GM04504 (cell line): ENCODE data around the gene TMEM236.
"Not testable (repeated sequence)": the region's sequence is repeated elsewhere in the genome, so short reads cannot be mapped to it uniquely, and the experiment has no call there.

ENCODE experiments used
- DNase-seq: peaks from one replicate; pipeline ENCODE4 v3.0.0-alpha.2; 2012; ENCODE audit warnings: low read depth

Gene TMEM236, protein sequence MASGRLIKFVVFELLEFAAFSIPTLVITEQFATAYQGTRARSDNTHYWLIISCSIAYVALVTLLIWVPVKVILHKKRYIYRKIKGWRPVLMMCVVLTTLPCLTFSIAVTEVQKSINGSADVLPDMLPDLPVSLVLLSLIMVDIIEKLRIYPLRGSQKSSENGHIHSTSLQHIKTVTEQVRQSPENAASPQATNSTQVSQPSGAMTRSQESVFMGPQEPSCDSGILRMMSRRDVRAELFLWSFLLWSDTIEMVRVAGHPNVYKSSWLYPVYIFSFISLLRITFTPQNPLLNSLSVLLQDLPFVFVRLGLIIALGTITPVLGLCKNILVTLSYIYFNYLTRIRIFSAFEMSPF

DNA sequence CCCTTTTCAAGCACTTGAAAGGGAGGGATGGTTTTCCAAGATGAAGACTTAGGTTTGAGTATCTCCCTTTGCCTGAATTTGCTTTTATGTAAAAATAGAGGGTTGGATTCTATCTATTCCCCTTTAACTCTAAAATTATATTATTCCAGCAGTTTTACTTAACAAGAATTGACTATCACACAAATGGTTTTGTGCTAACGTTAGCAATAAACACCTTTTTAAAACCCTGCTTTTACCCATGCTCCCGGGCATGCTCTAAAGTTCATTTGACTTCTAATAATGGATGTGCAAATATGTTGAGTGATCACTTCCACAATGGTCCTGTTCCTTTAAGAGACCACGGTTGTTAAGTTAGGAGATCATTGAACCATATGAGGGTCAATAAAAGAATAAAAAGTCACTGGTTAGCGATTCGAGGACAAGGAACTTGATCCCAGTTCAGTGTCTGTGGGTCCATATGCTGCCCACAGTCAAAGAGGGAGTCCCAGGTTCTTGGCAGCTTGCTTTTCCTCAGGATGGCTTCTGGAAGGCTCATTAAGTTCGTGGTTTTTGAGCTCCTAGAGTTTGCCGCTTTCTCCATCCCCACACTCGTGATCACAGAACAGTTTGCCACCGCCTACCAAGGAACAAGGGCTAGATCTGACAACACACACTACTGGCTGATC, at the start of gene TMEM236:
Gene TMEM236 (plus strand): TSS at position 421 of the 665 bp plus-strand sequence. CDS start 95 bp downstream, at position 516.
- no peak for DNase-seq

DNA sequence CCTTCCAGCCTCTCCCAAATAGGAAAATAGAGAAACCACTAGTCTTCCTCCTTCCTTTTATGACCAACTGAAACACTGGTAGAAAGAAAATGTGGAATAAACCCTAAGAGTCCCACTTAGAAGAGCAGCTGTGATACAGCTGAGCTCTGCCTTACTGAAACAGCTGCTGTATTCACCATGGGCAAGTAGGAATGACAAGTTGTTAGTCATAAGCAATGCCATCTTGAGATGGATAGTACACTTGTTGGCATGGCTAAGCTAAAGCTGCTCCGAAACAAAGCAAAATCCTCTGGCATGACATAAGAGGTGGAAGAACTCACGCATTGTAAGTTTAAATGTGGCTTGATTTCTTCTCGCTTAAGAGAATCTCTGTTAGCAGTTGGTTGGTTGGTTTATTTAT, 48.3 kb upstream of the TMEM236 start:
- DNase-seq = no peak

DNA sequence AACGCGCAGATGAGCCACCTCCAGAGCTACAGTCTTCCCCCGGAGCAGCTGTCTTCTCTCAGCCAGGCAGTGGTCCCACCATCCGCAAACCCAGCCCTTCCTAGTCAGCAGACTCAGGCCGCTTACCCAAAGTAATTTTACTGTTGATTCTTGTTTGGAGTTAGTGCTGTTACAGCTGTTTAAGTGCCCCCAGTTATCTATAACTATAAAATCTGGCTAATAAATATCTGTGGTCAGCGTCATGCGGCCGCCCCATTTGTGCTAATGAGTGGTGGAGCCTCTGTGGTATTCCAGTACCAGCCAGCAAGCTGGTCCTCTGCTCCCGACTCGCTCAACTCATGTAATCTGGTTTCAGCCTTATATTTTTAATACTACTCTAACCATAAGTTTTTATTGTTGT, 43.2 kb upstream of the TMEM236 start:
- DNase-seq = no peak

DNA sequence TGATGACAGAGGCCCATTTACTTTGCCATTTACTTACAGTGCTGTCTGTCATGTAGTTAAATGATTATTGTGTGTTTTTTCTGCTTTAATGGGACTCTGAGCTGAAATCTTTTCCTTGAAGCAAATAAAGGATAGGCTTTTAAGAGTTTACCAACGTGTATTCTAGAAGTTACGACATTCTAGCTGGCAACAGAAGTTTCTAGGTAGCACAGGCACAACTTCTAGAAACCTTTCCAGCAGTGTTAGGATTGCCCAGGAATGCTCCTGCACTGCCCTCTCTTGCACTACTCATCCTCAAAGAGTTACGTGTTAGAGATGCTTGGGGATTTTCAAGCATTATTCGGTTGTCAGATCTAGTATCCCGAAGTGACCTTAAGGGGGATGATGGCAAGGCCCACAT, 42.5 kb upstream of the TMEM236 start:
- no peak for DNase-seq

DNA sequence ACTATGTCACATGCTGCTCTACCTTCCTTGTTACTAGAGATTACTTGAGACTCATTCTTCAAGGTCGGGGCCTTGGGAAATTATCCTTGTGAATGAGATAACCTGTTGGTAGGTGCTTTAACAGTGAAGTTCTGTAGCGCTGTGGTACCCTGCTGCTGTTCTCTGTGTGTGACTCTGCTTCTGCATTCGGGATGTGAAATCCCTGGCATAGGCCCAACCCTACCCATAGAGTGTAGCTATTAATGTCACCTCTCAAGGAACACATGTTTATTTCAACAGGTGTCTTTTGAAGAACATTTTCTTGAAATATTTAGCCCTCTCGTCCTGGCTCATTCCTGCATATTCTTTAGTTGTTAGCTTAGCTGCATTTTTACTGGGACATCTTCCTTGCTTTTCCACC, 41.8 kb upstream of the TMEM236 start:
- DNase-seq = no peak

DNA sequence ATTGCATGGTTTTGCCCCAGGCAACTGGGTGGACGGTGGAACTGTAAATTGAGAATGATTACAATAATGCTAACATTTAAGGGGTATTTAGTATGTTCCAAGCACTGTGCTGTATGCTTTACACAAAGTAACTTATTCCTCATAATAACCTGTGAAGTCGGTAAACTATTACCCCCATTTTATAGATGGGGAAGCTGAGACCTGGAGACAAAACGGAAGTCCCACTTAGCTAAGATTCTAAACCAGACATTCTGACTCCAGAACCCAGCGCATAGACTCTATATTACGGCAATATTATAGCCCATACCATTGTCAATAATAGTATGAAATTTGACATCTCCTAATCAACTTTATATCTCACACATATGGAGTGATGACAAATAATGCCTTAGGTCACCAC, 39.9 kb upstream of the TMEM236 start:
- no peak for DNase-seq

DNA sequence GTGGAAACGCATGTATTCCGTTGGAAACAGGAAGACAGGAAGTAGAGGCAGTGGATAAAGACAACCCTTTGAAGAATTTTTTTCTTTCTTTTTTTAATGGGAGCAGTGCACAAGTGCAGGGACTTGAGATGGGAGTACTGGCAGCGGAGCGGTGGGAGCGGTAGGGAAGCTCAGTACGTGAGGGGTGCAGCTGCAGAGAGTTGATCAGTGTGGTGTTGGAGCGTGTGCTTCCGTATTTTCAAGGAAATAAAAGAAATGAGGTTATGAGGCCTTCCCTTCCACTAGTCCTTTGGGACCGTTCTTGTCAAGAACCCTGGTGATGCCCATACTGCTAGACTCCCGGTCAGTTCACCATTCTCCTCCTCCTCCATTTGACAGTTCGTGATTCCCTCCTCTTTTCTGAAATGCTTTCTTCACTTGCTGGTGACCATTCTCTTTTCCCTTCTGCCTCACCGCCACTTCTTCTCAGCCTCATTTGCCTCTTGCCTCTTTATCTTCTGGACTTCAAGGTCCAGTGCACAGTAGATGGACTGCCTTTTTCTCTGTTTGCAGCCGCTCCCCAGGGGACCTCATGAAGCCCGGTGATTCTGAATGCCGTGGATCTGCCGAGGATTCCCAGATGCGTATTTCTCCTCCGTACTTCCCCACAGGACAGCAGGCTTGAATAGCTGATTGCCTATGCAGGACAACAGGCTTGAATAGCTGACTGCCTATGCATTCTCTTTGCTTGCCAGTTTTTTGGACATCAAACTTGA, 39.1 kb upstream of the TMEM236 start:
- DNase-seq = no peak

DNA sequence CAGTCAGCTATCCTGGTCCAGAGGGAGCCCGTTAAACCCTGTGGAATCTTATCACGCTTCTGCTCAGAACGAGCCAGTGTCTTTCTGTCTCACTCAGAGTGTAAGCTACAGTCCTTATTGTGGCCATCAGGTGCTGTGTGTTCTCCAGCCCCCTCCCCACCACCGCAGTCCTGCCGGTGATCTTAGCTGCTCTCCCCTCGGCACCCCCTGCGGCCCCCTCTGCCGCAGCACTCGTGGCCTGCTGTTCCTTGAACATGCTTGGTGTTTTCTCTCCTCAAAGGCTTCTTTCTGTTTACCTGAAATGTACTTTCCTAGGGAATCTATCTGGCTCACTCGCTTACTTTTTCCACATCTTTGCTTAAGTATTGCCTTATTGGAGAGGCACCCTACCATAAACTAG, 38.2 kb upstream of the TMEM236 start:
- DNase-seq = no peak

DNA sequence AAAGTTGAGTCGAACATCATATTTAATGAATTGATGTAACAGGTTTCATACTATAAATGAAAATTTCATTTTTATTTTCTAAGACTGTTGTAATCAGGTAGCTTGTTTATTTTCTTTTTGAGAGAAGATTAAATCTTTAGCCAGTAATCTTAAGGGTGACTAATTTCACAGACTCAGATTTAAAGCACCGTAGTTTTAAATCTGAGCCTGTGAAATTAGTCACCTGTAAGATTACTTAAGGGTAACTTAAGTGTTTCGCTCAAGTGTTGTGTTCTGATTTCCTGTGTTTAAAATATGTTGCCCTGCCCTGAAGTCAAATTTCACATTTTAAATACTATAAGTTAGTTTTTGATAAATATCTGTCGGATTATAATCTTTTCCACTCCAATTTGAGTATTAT, 35.8 kb upstream of the TMEM236 start:
- no peak for DNase-seq

DNA sequence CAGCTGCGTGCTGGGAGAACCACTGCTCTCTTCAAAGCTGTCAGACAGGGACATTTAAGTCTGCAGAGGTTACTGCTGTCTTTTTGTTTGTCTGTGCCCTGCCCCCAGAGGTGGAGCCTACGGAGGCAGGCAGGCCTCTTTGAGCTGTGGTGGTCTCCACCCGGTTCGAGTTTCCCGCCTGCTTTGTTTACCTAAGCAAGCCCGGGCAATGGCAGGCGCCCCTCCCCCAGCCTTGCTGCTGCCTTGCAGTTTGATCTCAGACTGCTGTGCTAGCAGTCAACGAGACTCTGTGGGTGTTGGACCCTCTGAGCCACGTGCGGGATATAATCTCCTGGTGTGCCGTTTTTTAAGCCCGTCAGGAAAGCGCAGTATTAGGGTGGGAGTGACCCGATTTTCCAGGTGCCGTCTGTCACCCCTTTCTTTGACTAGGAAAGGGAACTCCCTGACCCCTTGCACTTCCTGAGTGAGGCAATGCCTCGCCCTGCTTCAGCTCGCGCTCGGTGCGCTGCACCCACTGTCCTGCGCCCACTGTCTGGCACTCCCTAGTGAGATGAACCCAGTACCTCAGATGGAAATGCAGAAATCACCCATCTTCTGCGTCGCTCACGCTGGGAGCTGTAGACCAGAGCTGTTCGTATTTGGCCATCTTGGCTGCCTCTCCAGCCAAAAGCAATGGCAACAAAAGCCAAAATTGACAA, 29.5 kb upstream of the TMEM236 start:
- DNase-seq = not testable (repeated sequence)

DNA sequence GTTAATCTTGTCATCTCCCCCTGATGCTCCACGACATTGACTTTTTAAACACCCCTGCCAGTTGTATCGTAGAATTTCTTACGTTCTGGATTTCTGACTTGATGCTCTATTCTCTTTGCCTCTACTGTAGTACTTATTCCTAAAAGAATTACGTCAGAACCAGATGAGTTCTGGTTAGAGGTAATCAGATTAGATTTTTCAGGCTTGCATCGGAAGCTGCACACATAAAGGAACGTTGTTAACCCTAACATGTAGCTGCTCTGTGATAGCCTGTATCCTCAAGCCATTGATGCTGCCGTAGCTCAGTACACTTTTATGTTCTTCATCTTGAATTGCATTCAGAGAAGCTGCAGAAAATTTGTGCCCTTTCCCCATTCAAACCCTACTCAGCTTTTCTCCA, 26.3 kb upstream of the TMEM236 start:
- no peak for DNase-seq

DNA sequence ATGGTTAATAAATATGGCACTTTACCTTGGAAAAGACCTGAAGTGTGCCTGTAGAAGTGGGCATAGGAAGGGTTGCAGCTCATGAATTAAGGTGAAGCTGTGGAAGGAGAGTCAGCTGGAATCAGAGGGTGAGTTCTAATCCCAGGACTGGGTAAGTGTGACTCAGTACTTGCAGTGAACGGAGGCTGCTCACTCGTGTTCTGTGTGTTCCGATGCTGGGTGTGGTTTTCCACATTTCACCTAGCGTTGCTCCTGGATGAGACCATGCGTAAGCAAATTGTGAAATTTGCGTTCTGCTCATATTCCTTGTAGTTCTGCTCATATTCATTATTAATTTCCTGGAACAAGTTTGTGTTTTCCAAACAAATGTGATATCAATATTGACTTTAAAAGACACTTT, 22.4 kb upstream of the TMEM236 start:
- no peak for DNase-seq

DNA sequence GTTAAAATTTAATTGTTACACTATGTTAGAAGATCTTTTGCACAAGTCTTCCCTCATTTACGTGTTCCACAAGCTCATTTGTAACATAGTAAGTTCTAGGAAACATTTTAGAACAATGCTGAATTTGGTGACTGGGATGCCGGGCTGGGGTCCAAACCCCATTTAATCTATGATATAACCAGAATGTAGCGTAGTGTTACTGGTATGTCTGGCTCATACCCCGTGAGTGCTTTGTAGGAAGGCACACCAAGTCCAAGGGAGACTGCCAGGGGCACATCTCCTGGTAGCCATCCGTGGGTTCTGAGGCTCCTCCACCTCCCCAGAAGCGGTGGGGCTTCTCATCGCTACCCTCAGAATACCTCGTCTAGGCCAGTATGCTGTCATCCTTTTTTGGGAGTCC, 21.3 kb upstream of the TMEM236 start:
- no peak for DNase-seq

DNA sequence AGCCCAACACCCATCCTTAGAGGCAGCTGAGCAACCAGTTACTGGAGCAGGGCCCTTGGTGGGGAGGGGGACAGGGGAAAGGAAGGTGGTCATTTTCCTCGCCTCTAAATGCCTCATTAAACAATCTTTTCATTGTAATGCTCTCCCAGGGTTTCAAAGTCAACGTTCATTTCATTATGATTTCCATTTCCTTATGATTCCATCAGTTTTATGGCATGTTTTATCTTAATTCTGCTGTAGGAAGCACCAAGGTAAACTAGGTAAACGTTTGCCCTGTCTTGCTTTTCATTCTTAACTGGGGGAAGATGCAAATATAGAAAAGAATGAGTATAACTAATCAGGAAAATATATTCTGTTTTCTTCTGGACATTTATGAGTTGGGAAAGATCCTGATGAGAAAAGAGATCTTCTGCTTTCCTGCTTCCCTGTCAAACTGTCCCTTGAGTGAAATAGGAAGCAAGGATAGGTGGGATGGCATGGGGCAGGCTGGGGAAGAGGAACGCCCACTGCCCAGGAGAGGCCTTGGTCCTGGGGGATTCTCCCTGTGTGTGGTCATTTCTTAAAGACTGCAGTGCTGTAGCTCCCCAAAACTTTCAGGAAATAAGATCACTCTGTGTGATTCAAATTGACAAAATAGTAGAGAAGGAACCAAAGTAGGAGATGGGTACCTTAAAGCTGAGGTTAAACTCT, 20.5 kb upstream of the TMEM236 start:
- DNase-seq = no peak

DNA sequence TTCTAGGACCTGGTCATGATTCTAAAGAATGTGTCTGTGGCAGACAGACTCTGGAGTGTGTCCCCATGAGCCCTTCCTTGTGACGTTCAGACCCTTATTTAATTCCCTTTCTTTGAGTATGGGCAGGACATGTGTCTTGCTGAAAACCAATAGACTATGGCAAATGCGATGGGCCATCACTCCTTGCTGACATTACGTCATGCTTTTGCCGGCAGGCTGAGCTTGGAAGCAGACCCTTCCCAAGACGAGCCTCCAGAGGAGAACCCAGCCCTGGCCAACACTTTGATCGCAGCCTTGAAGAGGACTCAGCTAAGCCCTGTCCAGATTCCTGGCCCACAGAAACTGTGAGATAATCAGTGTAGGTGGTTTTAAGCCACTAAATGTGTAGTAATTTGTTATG, 18.4 kb upstream of the TMEM236 start:
- DNase-seq = no peak

DNA sequence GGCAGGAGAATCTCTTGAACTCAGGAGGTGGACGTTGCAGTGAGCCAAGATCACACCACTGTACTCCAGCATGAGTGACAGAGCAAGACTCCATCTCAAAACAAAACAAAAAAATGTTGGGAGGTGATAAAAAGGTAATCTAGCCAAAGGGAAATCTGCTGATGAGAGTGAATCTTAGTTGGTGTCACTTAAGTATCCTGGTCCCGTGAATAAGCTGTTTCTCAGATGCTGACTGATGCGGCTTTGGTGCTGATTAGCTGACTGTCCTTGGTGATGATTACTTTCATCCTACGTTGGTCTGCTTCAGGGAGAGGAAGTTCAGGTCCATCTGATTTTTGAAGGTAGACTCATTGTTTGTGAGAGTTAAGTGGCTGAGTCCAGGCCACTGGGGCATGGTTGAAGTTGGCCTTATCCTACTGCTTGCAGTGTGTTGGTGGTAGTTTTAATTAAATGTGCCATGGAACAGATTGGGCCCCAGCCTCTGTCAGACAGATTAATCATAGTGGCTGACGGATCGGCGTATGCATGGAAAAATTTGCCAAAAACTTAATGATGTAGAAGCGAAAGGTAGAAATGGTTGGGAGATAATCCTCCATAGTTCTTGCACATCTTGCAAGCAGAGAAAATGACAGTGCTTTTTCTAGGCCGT, 17.4 kb upstream of the TMEM236 start:
- DNase-seq = no peak

DNA sequence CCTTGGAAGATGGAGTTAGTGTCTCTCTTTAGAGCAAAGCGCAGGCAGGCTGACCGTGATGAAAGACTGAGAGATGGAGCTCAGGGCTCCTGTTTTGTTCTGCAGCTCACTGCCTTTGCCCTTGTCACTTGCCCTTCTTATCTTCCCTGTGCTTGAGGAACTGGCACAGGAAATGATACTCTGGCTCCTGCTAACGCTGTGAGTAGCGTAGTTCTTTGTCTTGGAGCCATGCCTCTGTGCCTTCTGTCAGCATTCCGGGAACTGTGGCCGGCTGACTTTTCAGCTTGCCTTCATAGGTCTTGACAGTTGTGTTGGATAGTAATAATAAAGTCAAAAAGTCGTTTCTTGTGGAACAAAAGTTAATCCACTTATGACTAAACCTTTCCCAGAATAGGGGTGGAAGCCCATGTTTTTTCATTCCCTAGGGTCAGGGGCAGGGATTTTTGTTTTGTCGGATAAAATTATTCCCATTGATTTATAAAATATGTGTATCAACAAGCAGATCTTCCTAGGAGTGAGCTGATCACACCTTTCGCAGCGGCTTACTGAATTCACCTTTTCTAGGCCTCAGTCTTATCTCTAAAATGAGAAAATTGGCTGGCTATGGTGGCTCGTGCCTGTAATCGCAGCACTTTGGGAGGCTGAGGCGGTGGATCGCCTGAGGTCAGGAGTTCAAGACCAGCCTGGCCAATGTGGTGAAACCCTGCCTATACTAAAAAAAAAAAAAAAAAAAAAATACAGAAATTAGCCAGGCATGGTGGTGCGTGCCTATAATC, 16.6 kb upstream of the TMEM236 start:
- no peak for DNase-seq

DNA sequence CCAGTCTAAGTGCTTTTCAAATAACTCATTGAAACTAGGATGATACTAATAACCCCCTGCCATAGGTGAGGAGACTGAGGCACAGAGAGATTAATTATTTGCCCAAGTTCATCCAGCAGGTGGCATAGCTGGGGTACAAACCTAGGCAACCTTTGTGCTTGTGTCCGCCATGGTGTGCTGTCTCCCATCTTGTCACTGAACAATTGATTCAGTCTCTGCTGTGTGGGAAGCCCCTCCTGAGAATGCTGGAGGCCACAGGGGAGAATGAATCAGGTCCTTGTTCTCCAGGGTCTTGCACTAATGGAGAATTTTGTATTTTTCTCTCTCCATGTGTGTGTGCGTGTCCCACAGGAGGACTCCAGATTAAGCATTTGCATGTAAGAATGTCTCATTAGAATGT, 15.8 kb upstream of the TMEM236 start:
- DNase-seq = no peak

DNA sequence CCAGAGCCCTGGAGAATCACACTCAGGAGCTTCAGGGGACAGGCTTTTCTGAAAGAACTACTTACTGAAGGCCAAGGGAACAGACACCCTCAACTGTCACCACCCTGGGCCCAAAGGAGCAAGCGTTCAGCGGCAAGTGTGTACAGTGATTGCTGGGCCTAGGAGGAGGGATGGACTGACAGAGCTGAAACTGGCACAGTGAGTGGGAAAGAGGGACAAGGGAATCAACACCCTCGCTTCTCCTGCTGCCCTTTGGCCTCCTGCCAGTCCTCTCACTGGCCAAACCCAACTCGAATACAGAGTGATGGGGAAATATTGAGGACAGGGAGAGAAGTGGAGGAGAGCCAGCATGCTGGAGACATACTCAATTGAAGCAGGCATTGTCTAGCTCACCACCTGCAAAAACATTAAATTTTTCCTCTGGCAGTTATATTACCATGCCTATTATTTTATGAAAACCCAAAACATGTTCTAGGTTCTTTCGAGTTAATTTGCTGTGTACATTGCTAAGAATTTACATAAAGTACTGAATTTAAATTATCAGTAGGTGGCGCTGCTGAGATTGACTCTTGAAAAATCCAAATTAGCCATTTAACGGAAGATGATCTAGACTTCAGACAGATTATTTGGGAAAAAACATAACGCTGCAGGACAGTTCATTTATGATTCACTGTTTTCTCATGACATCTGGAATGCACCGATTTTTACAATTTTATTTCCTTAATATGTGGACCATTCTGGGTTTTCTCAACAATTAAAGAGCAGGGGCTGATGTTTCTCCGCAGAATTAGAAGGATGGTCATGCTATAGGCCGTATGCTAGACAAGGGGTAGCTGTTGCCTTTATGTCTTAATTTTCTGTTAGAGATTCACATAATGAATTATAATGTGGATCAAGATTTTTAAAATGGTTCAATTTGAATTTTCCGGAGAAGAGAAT, 14.7 kb upstream of the TMEM236 start:
- DNase-seq = no peak
